Measurements from ENCODE around the gene UGCG.

GRCh38 chr9:111943200-111943599, 46.6 kb downstream of the UGCG start:
- TF ChIP-seq CTCF (IDR thresholded peaks at IDR 0.05) (no peak), POLR2A (IDR thresholded peaks at IDR 0.05) (no peak), POLR2AphosphoS5 (IDR thresholded peaks at IDR 0.05) (no peak), EP300 (IDR thresholded peaks at IDR 0.05; ENCODE audit: low read depth) (no peak)

Measured in transverse colon (tissue), 4 donors.